Upper lobe of left lung (tissue), 6 donors: ENCODE measurements around the gene CLDN6. TPM values are rescaled to one million over a fixed set of nuclear protein-coding genes. Genes with fewer than 3 reads are reported as not detected.

Experiments
- ATAC-seq, 2 donors: fragments of 200-7000 bp; cut with Tn5 transposase; one replicate each; pipeline ENCODE4 v1.9.1; 2022; ENCODE audit warnings: mild to moderate bottlenecking in 2 of 2, moderate library complexity in 2 of 2; ENCODE audit not compliant: low FRiP score in 2 of 2
- DNase-seq, 2 donors: peaks; one replicate each; pipeline ENCODE4 v3.0.0-alpha.2; 2019 to 2020
- H3K27ac ChIP-seq, 4 donors: fragments of 200-600 bp; sonication (generic); one replicate each; pipeline ENCODE4 v1.5.1; 2016 to 2019
- H3K27me3 ChIP-seq, 4 donors: fragments of 200-600 bp; sonication (generic); one replicate each; pipeline ENCODE4 v1.5.1; 2017 to 2019
- H3K36me3 ChIP-seq, 4 donors: fragments of 200-600 bp; sonication (generic); one replicate each; pipeline ENCODE4 v1.5.1; 2016 to 2019
- H3K4me1 ChIP-seq, 4 donors: fragments of 200-600 bp; sonication (generic); one replicate each; pipeline ENCODE4 v1.5.1; 2018 to 2019
- H3K4me3 ChIP-seq, 4 donors: fragments of 200-600 bp; sonication (generic); one replicate each; pipeline ENCODE4 v1.5.1; 2017 to 2019; ENCODE audit warnings: mild to moderate bottlenecking in 2 of 4, moderate library complexity in 1 of 4
- H3K9me3 ChIP-seq, 4 donors: fragments of 200-600 bp; sonication (generic); one replicate each; pipeline ENCODE4 v1.5.1; 2018 to 2019
- CTCF ChIP-seq, 6 experiments: fragments of 450-650 bp in 4 of 6; fragments of 200-600 bp in 2 of 6; sonication (generic) in 2 of 6; IDR thresholded peaks; one replicate each; pipeline ENCODE4 v1.5.1; 2016 to 2019; ENCODE audit warnings: antibody characterized with exemption in 6 of 6
- EP300 ChIP-seq, 4 donors: sonication (generic); formaldehyde crosslinking; IDR thresholded peaks; one replicate each; pipeline ENCODE4 v1.5.1; 2017; ENCODE audit warnings: antibody characterized with exemption in 4 of 4, control low read depth in 2 of 4
- POLR2A ChIP-seq, 4 donors: fragments of 450-650 bp; IDR thresholded peaks; one replicate each; pipeline ENCODE4 v1.5.1; 2016 to 2017; ENCODE audit warnings: antibody characterized with exemption in 4 of 4, mild to moderate bottlenecking in 2 of 4
- POLR2AphosphoS5 ChIP-seq, 2 donors: sonication (generic); formaldehyde crosslinking; IDR thresholded peaks; one replicate each; pipeline ENCODE4 v1.5.1; 2017; ENCODE audit warnings: antibody characterized with exemption in 2 of 2
- WGBS, 2 donors: methylation state at CpG; one replicate each; pipeline ENCODE4 v1.1.5; 2017 to 2018; 5-methylcytosine and 5-hydroxymethylcytosine counted together
- total RNA-seq, 6 donors: library from RNA; depleted of rRNA in 4 of 6; stranded (reverse); fragments of >200 nt in 4 of 6; gene quantifications; one replicate each; pipeline versions ENCODE4 v1.1.0 to v1.2.1, GENCODE V29; 2016 to 2021
- donor health status: DM: no; HTN: no; CAD: no; lungs with moderate emphysema.
- donor health status: DM: no; HTN: yes; CAD: no; lungs with severe emphysema.

Gene CLDN6
- total RNA-seq, 6 donors from 2014 or later = 0.30 to 1.9 (median 0.72) TPM; not detected in 3

- TF ChIP-seq CTCF (IDR thresholded peaks at IDR 0.05) = no peak
- TF ChIP-seq POLR2A (IDR thresholded peaks at IDR 0.05) = no peak
- TF ChIP-seq EP300 (IDR thresholded peaks at IDR 0.05) = no peak
- no peak for TF ChIP-seq POLR2AphosphoS5 (IDR thresholded peaks at IDR 0.05)
- ATAC-seq = no peak
- Histone ChIP-seq H3K4me3 (peak overlapping the region in 3 of 4 donors; percentile 46 to 51 (median 49)), H3K4me1 (peaks cover 20 to 40% (median 27%) of the 10 kb centered on the region in 4 donors), H3K9me3 (no peaks in the 10 kb centered on the region), H3K27me3 (no peaks in the 10 kb centered on the region), H3K36me3 (no peaks in the 10 kb centered on the region), H3K27ac (peak overlapping the region in 1 of 4 donors; percentile 86)
- WGBS, 2 donors = 7% methylated on average over 3 of the region's 67 CpGs; no CpG with 5 or more reads in 1 of the 2 donors
- no peak for DNase-seq
These were observed 13.7 kb downstream of the CLDN6 start for GRCh38 chr16:3004319-3004718.

GRCh38 chr16:3003582-3004270 is 14.3 kb downstream of the CLDN6 start:
- peak in 1 of 2 donors; percentile 41 for TF ChIP-seq POLR2AphosphoS5 (IDR thresholded peaks at IDR 0.05)
- peak in 1 of 4 donors; percentile 72 for TF ChIP-seq POLR2A (IDR thresholded peaks at IDR 0.05)
- TF ChIP-seq EP300 (IDR thresholded peaks at IDR 0.05) = no peak
- TF ChIP-seq CTCF (IDR thresholded peaks at IDR 0.05) = peak in 4 of 6 experiments; percentile 35 to 88 (median 53)
- no peaks in the 10 kb centered on the region for H3K36me3 ChIP-seq
- H3K4me1 ChIP-seq = peaks cover 20 to 35% (median 23%) of the 10 kb centered on the region in 4 donors
- DNase-seq (peak; percentile 98 to 99), ATAC-seq (peak; percentile 98)
- no peaks in the 10 kb centered on the region for H3K27me3 ChIP-seq
- 12 to 24% methylated on average over 18 to 38 of the region's 58 CpGs for WGBS, 2 donors
- peak overlapping the region in 1 of 4 donors; percentile 86 for H3K27ac ChIP-seq
- peak overlapping the region in 3 of 4 donors; percentile 45 to 51 (median 46) for H3K4me3 ChIP-seq
- H3K9me3 ChIP-seq = no peaks in the 10 kb centered on the region

- Histone ChIP-seq H3K4me1 (peaks cover 3 to 15% (median 8%) of the 10 kb centered on the region in 4 donors), H3K9me3 (no peaks in the 10 kb centered on the region), H3K36me3 (no peaks in the 10 kb centered on the region), H3K4me3 (no peak overlapping the region), H3K27ac (no peak overlapping the region), H3K27me3 (no peaks in the 10 kb centered on the region)
- ATAC-seq = no peak
- WGBS, 2 donors = 64 to 81% methylated on average over 5 to 9 of the region's 12 CpGs
- no peak for TF ChIP-seq EP300 (IDR thresholded peaks at IDR 0.05)
- TF ChIP-seq POLR2AphosphoS5 (IDR thresholded peaks at IDR 0.05) = no peak
- no peak for TF ChIP-seq CTCF (IDR thresholded peaks at IDR 0.05)
- TF ChIP-seq POLR2A (IDR thresholded peaks at IDR 0.05) = no peak
- no peak for DNase-seq
These were observed 16.7 kb downstream of the CLDN6 start for GRCh38 chr16:3001316-3001715.

- H3K36me3 ChIP-seq = no peaks in the 10 kb centered on the region
- peaks cover 3 to 11% (median 8%) of the 10 kb centered on the region in 4 donors for H3K4me1 ChIP-seq
- no peak for ATAC-seq
- DNase-seq = no peak
- H3K27me3 ChIP-seq = no peaks in the 10 kb centered on the region
- WGBS, 2 donors = 86% methylated on average over 4 of the region's 4 CpGs; no CpG with 5 or more reads in 1 of the 2 donors
- no peak overlapping the region for H3K27ac ChIP-seq
- no peak overlapping the region for H3K4me3 ChIP-seq
- H3K9me3 ChIP-seq = no peaks in the 10 kb centered on the region
- TF ChIP-seq POLR2A (IDR thresholded peaks at IDR 0.05) (no peak), CTCF (IDR thresholded peaks at IDR 0.05) (no peak), EP300 (IDR thresholded peaks at IDR 0.05) (no peak), POLR2AphosphoS5 (IDR thresholded peaks at IDR 0.05) (no peak)
These were observed 17.4 kb downstream of the CLDN6 start for GRCh38 chr16:3000540-3000939.
